Measurements from ENCODE around the gene FOXO3.

FOXO3 gene

GRCh38 chr6:108689272-108690161 lies 128.8 kb downstream of the FOXO3 start:
- H3K9me3 Mint-ChIP-seq: no peaks in the 10 kb centered on the region
- no peak overlapping the region for H3K4me3 Mint-ChIP-seq
- no peak overlapping the region for H3K27ac Mint-ChIP-seq
- peaks cover 10% of the 10 kb centered on the region for H3K4me1 Mint-ChIP-seq (ENCODE audit: low read depth)
- H3K27me3 Mint-ChIP-seq (ENCODE audit: low read depth): no peaks in the 10 kb centered on the region
- no peaks in the 10 kb centered on the region for H3K36me3 Mint-ChIP-seq (ENCODE audit: low read depth)

DNA sequence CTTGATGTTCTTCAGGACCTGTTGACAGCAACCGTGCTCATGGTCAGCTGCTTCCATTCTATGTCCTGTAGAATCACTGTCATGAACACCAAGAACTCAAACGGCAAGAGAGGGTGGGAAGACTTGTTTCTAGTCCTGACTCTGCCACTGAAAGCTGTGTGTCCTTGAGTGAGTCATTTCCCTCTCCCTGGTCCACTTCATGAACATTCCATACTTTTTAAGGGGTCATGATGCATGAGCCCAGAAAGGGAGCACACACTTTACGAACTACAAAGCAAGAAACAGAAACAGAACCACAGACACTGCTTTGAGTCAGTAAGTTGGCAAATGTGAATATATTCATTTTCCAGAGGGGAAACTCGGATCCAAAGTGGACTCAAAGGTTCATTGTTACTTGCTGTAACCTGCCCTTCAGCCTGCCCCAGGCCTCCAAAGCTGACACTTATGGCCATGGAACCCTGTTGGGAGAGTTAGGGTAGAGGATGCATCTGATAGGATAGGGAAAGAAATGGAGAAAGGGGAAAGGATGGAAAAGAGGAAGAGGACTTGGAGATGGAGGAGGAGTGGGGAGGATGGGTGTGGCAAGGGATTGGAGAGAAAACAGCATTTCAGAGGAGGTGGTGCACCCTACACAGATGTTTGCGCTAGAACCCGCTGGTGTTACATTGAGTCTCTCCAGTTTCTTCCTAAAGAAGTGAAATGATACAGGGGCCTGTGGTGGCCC lies 129.8 kb downstream of the FOXO3 start:
- Mint-ChIP-seq H3K4me1 (ENCODE audit: low read depth) (peaks cover 5% of the 10 kb centered on the region), H3K36me3 (ENCODE audit: low read depth) (no peaks in the 10 kb centered on the region)

GRCh38 chr6:108693430-108694154 lies 132.9 kb downstream of the FOXO3 start:
- no peak overlapping the region for H3K27ac Mint-ChIP-seq
- H3K9me3 Mint-ChIP-seq: no peaks in the 10 kb centered on the region
- no peaks in the 10 kb centered on the region for H3K36me3 Mint-ChIP-seq (ENCODE audit: low read depth)
- H3K4me3 Mint-ChIP-seq: no peak overlapping the region
- H3K4me1 Mint-ChIP-seq (ENCODE audit: low read depth): peaks cover 5% of the 10 kb centered on the region
- H3K27me3 Mint-ChIP-seq (ENCODE audit: low read depth): no peaks in the 10 kb centered on the region

More for the DNA sequence above, 129.8 kb downstream of the FOXO3 start:
- Mint-ChIP-seq H3K4me3 (no peak overlapping the region), H3K9me3 (no peaks in the 10 kb centered on the region), H3K27me3 (ENCODE audit: low read depth) (no peaks in the 10 kb centered on the region), H3K27ac (no peak overlapping the region)

GRCh38 chr6:108694816-108695215 lies 134.1 kb downstream of the FOXO3 start:
- H3K27me3 Mint-ChIP-seq (ENCODE audit: low read depth): no peaks in the 10 kb centered on the region
- H3K27ac Mint-ChIP-seq: no peak overlapping the region
- no peaks in the 10 kb centered on the region for H3K36me3 Mint-ChIP-seq (ENCODE audit: low read depth)
- H3K4me1 Mint-ChIP-seq (ENCODE audit: low read depth): peaks cover 5% of the 10 kb centered on the region
- no peaks in the 10 kb centered on the region for H3K9me3 Mint-ChIP-seq
- H3K4me3 Mint-ChIP-seq: no peak overlapping the region

DNA sequence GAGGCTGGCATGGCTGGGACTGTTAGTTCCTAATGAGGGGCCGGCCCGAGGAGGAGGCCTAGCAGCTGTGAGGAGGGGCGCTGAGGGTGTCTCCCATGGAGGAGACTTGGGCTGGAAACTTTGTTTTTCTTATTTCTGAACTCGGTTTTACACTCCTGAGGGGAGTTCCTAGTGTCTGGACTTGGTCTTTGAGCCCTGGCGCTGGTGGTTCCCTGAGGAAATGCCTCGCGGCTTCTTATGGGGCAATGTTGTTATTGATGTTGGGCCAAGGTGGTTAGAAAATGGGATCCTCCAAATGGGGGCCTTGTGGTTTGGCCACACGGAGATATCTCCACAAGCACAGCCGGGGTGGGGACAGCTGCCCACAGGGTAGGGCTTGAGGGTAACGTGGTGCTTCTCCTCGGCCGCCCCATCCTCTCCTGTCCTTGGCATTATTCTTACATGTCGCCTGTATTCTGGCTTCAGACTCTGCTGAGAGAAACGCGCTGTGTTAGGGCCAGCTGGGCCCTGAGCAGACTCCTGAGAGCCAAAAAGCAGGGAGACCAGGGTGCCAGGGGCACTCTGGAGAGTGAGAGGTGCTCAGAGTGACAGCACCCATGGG lies 136.9 kb downstream of the FOXO3 start:
- Mint-ChIP-seq H3K36me3 (ENCODE audit: low read depth) (no peaks in the 10 kb centered on the region), H3K4me3 (no peak overlapping the region), H3K27ac (no peak overlapping the region), H3K9me3 (peaks cover 13% of the 10 kb centered on the region), H3K27me3 (ENCODE audit: low read depth) (peaks cover 1% of the 10 kb centered on the region), H3K4me1 (ENCODE audit: low read depth) (no peaks in the 10 kb centered on the region)

- Mint-ChIP-seq H3K4me1 (ENCODE audit: low read depth) (peaks cover 2% of the 10 kb centered on the region), H3K9me3 (peaks cover 18% of the 10 kb centered on the region), H3K27ac (no peak overlapping the region), H3K4me3 (no peak overlapping the region), H3K27me3 (ENCODE audit: low read depth) (peaks cover 7% of the 10 kb centered on the region), H3K36me3 (ENCODE audit: low read depth) (peaks cover 2% of the 10 kb centered on the region)
Observed at GRCh38 chr6:108698593-108699289, 138.0 kb downstream of the FOXO3 start.

DNA sequence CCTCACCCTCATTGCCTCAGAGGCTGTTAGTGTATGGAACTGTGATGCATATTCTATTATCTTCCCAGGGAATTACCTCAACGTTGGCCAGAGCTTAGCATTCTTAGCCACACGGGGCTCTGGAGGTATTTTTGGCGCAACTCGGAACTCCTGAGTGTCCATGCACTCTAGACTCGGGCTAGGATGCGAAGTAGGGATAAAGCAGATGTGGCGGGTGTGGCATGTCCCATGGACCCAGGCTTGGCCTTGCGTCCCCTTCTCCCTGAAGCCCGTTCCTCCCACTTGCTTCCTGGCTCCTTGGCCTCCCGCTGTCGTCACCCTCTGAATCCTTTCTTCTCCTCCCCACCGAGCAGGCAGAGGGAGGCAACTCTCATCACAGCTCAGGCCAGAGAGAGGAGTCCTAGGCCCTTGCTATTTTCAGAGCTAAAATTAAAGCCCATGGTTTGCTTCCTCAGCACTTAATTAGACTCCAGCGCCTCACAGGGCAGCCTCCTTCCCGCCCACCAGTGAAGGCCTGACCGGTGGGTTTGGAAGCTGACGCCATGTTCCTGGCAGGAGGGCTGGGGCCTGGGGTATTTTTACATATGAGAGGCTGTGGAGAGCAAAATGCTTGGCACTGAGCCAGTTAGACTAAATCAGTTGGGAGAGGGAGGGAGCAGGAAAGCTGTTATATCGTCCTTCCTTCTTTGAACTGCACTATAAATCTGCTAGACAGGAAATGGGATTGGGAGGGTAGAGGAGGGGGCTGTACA lies 138.7 kb downstream of the FOXO3 start:
- no peak overlapping the region for H3K27ac Mint-ChIP-seq
- peaks cover 2% of the 10 kb centered on the region for H3K36me3 Mint-ChIP-seq (ENCODE audit: low read depth)
- H3K27me3 Mint-ChIP-seq (ENCODE audit: low read depth): peaks cover 7% of the 10 kb centered on the region
- peaks cover 18% of the 10 kb centered on the region for H3K9me3 Mint-ChIP-seq
- H3K4me1 Mint-ChIP-seq (ENCODE audit: low read depth): peaks cover 2% of the 10 kb centered on the region
- no peak overlapping the region for H3K4me3 Mint-ChIP-seq

DNA sequence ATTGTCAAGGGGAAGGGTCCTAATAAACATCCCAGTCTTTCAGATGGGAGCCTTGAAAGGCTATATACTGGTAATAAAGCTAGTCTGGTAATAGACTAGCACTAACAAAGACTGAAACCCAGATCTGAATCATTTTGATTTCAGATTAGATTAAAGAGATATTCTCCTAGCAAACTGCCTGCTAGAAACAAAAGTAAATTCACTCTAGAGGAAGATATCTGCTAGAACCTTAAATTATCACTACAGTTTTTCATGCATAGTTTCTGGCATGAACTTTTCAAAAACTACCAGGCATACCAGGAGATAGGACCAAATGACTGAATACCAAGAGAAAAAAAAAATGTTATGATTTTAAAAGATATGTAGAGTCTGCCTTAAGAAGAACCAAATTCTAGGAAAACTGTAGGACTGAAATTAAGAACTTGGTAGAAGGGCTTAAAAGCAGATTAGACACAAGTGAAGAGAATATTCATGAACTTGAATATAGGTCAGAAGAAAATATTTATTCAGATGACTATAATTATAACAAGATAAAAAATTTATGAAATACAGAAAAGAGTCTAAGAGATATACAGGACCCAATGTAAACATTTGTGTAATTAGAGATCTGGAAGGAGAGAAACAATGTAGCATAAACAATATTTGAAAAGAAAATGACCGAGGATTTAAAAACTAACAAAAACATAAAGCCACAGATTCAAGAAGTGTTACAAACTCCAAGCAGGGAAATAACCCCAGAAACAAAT lies 141.6 kb downstream of the FOXO3 start:
- Mint-ChIP-seq H3K36me3 (ENCODE audit: low read depth) (peaks cover 2% of the 10 kb centered on the region), H3K4me3 (no peak overlapping the region), H3K9me3 (peaks cover 18% of the 10 kb centered on the region), H3K4me1 (ENCODE audit: low read depth) (peaks cover 2% of the 10 kb centered on the region), H3K27ac (no peak overlapping the region), H3K27me3 (ENCODE audit: low read depth) (peaks cover 13% of the 10 kb centered on the region)

GRCh38 chr6:108706649-108707048 lies 145.9 kb downstream of the FOXO3 start:
- Mint-ChIP-seq H3K27ac (no peak overlapping the region), H3K27me3 (ENCODE audit: low read depth) (peaks cover 13% of the 10 kb centered on the region), H3K4me3 (no peak overlapping the region), H3K4me1 (ENCODE audit: low read depth) (peaks cover 2% of the 10 kb centered on the region), H3K36me3 (ENCODE audit: low read depth) (peaks cover 2% of the 10 kb centered on the region), H3K9me3 (peaks cover 15% of the 10 kb centered on the region)

DNA sequence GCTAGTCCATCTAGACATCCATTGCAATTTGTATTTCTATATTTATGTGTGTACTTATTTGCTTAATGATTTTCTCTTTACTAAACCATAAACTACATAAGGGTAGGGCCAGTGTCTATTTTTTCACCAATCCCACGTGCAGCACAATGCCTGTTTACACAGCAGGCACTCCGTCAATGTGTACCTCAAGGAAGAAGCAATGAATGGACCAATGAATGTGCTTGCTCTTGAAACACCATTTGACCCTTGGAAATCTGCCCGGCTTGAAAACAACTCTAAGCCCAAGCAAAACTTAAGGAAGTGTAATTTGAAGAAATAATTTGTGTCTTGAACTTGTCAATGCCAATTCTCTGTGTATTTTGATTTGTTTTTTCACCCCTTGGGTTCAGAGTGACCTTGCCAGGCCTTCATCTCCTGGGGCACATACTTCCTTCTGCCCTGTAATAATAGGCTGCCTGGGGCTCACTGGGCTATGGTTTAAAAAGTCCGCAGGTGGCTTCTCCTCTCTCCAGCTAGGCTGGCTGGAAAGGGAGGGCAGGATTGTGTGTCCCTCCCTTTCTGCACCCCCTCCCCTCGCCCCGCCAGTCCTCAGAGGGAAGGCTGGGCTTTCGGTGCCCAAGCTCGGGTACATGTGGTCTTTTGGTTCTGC lies 146.7 kb downstream of the FOXO3 start:
- H3K27me3 Mint-ChIP-seq (ENCODE audit: low read depth): peaks cover 13% of the 10 kb centered on the region
- H3K36me3 Mint-ChIP-seq (ENCODE audit: low read depth): peaks cover 2% of the 10 kb centered on the region
- H3K4me3 Mint-ChIP-seq: no peak overlapping the region
- no peak overlapping the region for H3K27ac Mint-ChIP-seq
- peaks cover 7% of the 10 kb centered on the region for H3K9me3 Mint-ChIP-seq
- H3K4me1 Mint-ChIP-seq (ENCODE audit: low read depth): peaks cover 2% of the 10 kb centered on the region

DNA sequence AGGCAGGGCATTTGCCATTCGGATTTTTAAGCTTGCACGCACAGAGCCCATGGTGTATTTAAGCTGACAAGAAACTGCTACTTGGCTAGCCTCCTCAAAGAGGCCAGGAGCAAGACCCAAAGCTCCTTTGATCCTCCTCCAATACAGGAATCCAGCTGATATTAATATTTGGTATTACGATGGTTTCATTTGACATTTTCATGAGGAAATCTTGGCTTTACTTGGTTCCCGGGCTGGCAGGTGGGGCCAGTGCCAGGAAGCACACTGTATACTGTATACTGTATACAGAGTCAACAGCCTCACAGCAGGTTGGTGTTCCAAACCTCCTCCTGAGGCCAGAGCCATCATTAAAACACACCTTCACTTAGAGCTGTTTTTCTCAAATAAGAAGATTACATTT lies 149.3 kb downstream of the FOXO3 start:
- no peak overlapping the region for H3K4me3 Mint-ChIP-seq
- peaks cover 4% of the 10 kb centered on the region for H3K4me1 Mint-ChIP-seq (ENCODE audit: low read depth)
- H3K36me3 Mint-ChIP-seq (ENCODE audit: low read depth): no peaks in the 10 kb centered on the region
- H3K27ac Mint-ChIP-seq: no peak overlapping the region
- peaks cover 5% of the 10 kb centered on the region for H3K27me3 Mint-ChIP-seq (ENCODE audit: low read depth)
- no peaks in the 10 kb centered on the region for H3K9me3 Mint-ChIP-seq

- H3K36me3 Mint-ChIP-seq (ENCODE audit: low read depth): no peaks in the 10 kb centered on the region
- peaks cover 3% of the 10 kb centered on the region for H3K27me3 Mint-ChIP-seq (ENCODE audit: low read depth)
- H3K4me1 Mint-ChIP-seq (ENCODE audit: low read depth): peaks cover 4% of the 10 kb centered on the region
- no peak overlapping the region for H3K27ac Mint-ChIP-seq
- no peak overlapping the region for H3K4me3 Mint-ChIP-seq
- no peaks in the 10 kb centered on the region for H3K9me3 Mint-ChIP-seq
Observed at GRCh38 chr6:108710551-108710950, 149.8 kb downstream of the FOXO3 start.

Measured in T-helper 1 cell treated with Interleukin-12 subunit alpha and Interleukin-12 subunit beta and Interleukin-4 antibody, amounts not matched to agents 30 μg/mL and 1 μg/mL, for 36 hours (primary cell).